Measurements from ENCODE around the gene SPSB1. TPM values are rescaled to one million over a fixed set of nuclear protein-coding genes. Genes with fewer than 3 reads are reported as not detected.

The SPSB1 gene
- total RNA-seq, 1 experiment from 2014 or later: 2.9 TPM

GRCh38 chr1:9314711-9315379 is 22.2 kb downstream of the SPSB1 start:
- Histone ChIP-seq H3K14ac (ENCODE audit: insufficient read depth, low read length) (no peak overlapping the region; the same call in 1 of the 2 replicates), H3K18ac (ENCODE audit: insufficient read length, low read depth, low read length) (no peak overlapping the region), H3K9ac (ENCODE audit: extremely low read depth, insufficient read length, low read length) (no peak overlapping the region), H2BK120ac (ENCODE audit: low read depth, low read length, poor library complexity, severe bottlenecking) (no peak overlapping the region), H3K23ac (ENCODE audit: insufficient read length, low read depth, low read length) (no peak overlapping the region), H2BK5ac (ENCODE audit: insufficient read length, low read length) (no peak overlapping the region), H2BK20ac (ENCODE audit: low read depth, low read length, poor library complexity, severe bottlenecking) (no peak overlapping the region), H2BK15ac (ENCODE audit: low read depth, low read length) (no peak overlapping the region), H2BK12ac (ENCODE audit: insufficient read length, low read depth, low read length) (no peak overlapping the region), H3T11ph (ENCODE audit: low read length) (no peak overlapping the region), H4K8ac (replicated peaks; ENCODE audit: insufficient read length, low read depth, low read length) (no peak overlapping the region), H3K27me3 (ENCODE audit: insufficient read depth, low read length) (no peaks in the 10 kb centered on the region), H4K20me1 (ENCODE audit: control insufficient read depth, insufficient read depth, insufficient read length) (no peaks in the 10 kb centered on the region), H3K4me2 (ENCODE audit: insufficient read depth, insufficient read length, low read length) (no peak overlapping the region), H3K4ac (ENCODE audit: low read depth, low read length) (no peak overlapping the region), H4K5ac (ENCODE audit: insufficient read length, low read depth, low read length) (no peak overlapping the region), H3K56ac (ENCODE audit: insufficient read length, low read depth, low read length) (no peak overlapping the region), H4K91ac (ENCODE audit: insufficient read length, low read depth, low read length) (no peak overlapping the region), H3K79me1 (ENCODE audit: insufficient read depth, low read depth, low read length, poor library complexity, severe bottlenecking) (no peaks in the 10 kb centered on the region), H3K9me3 (ENCODE audit: control insufficient read depth, low read depth, low read length) (no peaks in the 10 kb centered on the region), H2AK5ac (ENCODE audit: insufficient read length, low read length) (no peak overlapping the region), H3K27ac (ENCODE audit: insufficient read length, low read depth, low read length) (no peak overlapping the region), H2AFZ (ENCODE audit: low read length) (no peak overlapping the region), H3K4me1 (ENCODE audit: insufficient read depth, low read length) (no peaks in the 10 kb centered on the region), H3K79me2 (ENCODE audit: insufficient read depth, low read length) (no peaks in the 10 kb centered on the region), H3K23me2 (ENCODE audit: insufficient read length, low read depth, low read length, poor library complexity, severe bottlenecking) (no peaks in the 10 kb centered on the region)
- Mint-ChIP-seq H3K9me3 (no peaks in the 10 kb centered on the region), H3K27ac (no peak overlapping the region; a peak in 1 of 7 replicates), H3K4me1 (peaks cover 27 to 36% of the 10 kb centered on the region in 2 experiments), H3K36me3 (ENCODE audit: insufficient read depth in 1 of 3, low read depth in 3 of 3) (peaks cover 0 to 1% (median 0%) of the 10 kb centered on the region in 3 experiments; a peak in 1 of 7 replicates), H3K4me3 (no peak overlapping the region), H3K27me3 (ENCODE audit: low read depth) (no peaks in the 10 kb centered on the region)
- no CpG with 5 or more reads among the region's 11 CpGs for WGBS (ENCODE audit: extremely low coverage, insufficient read length, low lambda C conversion rate)
- no peak for DNase-seq
- TF ChIP-seq CTCF (conservative IDR thresholded peaks at IDR 0.05): no peak

All from H9 (cell line).